Activated CD4-positive, alpha-beta T cell treated with anti-CD3 and anti-CD28 coated beads for 1 hour (primary cell): ENCODE measurements around the gene CDCP2.

Source experiments
- DNase-seq: peaks from one replicate; pipeline ENCODE4 v3.0.0-alpha.2; 2020

Gene CDCP2

GRCh38 chr1:54135436-54136120, 17.2 kb downstream of the CDCP2 start:
- DNase-seq, result no peak

DNA sequence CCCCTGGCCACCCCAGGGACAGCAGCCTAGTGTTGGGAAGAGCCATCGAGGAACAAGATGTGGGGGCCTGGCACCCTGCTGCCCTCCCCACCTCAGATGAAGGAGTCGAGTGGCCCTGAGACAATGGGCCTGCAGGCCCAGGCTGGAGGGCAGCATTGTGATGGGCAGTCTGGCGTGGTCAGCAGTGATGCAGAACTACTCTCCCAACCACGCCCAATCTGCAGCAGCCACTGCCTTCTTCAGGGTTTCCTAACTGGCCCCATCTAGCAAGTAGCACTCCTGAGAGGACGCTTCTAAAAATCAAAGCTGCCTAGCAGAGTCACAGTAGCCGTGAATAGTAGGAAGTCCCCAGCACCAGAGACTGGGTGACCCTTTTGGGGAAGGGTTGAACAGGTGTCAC, 18.5 kb downstream of the CDCP2 start:
- DNase-seq, result no peak

DNA sequence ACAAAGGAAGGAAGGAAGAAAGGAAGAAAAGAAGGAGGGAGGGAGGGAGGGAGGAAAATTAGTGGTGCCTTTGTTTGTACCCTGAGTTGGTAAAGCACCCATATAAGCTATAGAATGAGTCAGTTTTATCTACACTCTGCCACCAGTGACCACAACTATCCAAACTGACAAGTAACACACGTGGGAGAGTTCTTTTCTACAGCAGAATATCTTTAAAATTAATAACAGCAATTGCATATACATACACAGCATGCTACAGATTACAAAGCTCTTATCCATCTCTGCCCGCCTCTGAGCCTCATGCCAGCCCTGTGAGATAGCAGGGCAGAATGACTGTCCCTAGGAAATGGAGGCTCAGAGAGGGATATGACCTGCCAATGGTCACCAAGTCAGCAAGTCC, 20.3 kb downstream of the CDCP2 start:
- DNase-seq, result no peak

- DNase-seq, result no peak
Observed at GRCh38 chr1:54131419-54131818, 21.4 kb downstream of the CDCP2 start.

GRCh38 chr1:54129858-54130257, 22.9 kb downstream of the CDCP2 start:
- no peak for DNase-seq

GRCh38 chr1:54127594-54128300, 25.1 kb downstream of the CDCP2 start:
- no peak for DNase-seq

- DNase-seq, result no peak
Observed at GRCh38 chr1:54126271-54126815, 26.5 kb downstream of the CDCP2 start.

DNA sequence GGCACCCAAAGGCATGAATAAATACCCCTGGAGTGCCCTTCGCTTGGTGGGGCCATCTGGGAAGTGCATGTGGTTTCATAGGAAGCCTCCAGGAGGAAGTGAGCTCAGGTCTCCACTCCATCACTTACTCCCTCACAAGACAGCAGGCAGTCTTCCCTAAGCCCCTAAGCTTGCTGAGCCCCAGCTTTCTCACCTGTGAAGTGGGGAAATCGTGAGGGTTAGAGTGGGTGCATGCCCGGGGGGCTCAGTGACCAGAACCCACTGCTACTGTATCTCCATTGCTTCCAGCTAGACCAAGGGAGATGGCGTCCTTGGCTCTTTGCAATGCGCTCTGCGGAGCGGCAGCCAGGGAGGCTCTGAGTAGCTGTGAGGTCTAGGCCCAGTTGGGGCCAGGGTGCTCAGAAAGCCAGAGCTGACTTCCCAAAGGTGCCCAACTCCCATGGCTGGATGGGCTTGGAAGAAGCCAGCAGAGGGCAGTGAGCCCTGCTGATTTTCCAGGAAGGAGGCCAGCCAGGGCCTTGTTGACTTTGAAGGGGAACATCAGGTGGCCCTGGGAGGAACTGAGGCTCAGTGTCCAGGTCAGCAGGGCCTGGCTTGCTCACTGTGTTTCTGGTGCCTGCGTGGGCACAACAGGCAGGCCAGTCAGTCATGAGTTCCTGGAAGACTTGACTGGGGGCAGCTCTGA, 27.3 kb downstream of the CDCP2 start:
- no peak for DNase-seq

DNA sequence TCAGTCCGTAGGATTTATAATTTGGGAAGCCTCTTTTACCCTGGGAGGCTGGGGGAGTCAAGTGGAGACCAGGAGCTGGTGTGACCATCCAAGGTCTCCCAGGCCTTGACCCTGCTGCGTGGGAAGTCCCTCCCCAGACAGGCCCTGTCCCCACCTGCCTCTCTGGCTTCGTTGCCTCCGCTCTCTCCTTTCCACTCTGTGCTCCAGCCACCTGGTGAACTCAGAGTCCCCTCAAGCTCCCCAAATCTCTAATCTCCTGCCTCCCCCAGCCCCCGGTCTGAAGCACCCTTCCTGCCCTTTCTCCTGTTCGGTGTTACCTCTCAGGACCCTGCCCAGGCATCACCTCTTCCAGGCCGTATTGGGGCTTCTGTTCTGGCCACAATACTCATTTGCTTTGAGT, 27.9 kb downstream of the CDCP2 start:
- DNase-seq, result no peak

DNA sequence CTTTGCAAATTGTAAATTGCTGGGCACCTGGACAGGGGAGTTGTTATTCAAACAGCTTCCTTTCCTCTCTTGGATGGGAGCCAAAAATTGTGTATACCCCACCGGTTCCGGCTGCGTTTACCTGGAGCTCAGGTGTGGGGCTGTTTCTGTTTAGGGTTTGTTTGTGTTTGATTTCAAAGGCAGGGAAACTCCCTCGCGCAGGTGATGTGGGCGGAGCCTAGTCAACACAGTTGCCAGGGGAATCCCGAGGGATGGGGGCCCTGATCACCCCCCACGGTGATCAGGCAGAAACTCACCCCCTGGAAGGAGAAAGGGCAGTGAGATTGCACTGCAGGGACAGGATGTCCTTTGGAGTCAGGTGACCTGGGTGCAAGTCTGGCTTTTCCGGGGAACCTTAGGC, 28.3 kb downstream of the CDCP2 start:
- DNase-seq, result no peak

- DNase-seq, result no peak
Observed at GRCh38 chr1:54122992-54123391, 29.8 kb downstream of the CDCP2 start.

DNA sequence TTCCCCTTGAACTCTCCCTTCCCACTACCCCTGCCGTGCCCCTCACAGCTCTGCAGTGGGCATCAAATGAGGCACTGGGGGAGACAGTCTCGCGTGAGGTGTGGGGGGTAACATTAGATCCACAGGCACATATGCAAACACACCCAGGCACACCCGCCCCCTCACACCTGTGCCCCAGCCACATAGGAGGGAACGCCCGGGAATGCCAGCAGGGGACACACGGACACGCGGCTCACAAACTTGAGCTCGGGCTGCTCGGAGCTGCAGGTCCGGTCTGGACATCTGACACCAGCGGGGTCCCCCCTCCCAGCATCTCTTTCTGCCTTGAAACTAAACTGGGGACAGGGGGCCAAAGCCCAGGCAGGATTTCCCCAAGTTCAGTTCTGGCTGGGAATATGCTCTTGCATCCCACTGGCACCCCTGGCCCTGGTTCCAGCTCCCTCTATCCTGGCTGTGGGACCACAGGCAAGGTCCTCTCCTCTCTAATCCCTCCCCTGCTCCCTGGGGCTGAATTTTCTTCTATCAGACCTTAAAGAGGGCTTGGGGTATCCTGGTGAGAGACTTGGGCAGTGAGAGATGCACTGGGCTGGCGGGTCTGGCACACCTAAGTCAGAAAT, 30.6 kb downstream of the CDCP2 start:
- no peak for DNase-seq

GRCh38 chr1:54121482-54122134, 31.2 kb downstream of the CDCP2 start:
- DNase-seq, result peak; percentile 58

DNA sequence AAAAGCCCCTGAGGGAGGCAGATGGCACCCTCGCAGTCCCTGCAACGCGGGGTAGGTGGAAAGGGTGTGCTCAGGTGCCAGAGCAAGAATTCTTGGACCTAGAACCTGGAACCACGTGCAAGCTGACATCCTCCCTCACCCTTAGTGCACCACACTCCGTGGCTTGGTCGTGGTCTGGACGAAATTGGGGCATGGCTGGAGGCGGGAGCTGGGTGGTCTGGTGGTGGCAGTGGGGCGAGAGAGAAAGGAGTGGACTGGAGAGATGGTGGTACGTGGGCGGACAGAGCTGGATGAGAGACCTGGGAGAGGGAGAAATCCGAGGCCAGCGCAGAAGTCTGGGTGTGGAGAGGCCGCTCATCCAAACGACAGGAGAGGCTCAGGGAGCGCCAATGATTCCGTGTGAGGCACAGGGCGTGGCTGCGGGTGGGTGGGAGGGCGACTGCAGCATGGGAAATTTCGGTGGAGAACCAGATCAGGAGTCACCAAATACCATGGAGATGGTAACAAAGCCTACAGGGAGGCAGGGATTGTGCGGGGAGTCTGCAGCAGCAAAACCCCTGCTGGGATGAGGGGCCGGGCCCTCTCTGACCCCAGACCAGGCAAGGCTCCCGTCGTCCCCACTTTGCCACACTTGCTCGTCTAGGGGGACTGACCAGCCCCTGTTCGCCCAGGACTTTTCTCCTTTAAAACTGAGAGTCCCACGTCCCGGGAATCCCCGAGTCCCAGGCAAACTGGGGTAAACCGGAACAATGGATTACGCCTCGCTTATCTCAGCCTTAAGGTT, 31.9 kb downstream of the CDCP2 start:
- no peak for DNase-seq

DNA sequence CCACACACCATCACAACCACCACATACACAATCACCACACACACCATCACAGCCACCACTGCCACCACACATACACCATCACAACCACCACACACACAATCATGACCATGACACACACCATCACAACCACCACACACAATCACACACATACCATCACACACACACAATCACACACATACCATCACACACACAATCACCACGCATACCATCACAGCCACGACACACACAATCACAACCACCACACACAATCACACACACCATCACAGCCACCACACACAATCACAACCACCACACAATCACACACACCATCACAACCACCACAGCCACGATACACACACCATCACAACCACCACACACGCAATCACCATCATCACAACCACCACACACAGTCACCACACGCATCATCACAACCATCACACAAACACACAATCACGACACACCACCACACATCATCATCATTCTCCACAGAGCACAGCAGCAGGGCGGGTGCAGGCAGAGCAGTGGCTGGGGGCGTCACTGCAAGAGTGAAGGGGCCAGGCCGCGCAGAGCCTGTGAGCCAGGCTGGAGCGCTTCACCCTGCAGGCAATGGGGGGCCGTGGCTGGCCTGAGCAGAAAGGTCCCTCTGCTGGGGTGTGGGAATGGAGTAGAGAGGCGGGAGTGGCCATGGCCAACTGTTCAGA, 32.6 kb downstream of the CDCP2 start:
- no peak for DNase-seq

GRCh38 chr1:54118704-54119103, 34.1 kb downstream of the CDCP2 start:
- DNase-seq, result no peak

- DNase-seq, result no peak
Observed at GRCh38 chr1:54117815-54118563, 34.8 kb downstream of the CDCP2 start.

- DNase-seq, result no peak
Observed at GRCh38 chr1:54115520-54115919, 37.3 kb downstream of the CDCP2 start.

DNA sequence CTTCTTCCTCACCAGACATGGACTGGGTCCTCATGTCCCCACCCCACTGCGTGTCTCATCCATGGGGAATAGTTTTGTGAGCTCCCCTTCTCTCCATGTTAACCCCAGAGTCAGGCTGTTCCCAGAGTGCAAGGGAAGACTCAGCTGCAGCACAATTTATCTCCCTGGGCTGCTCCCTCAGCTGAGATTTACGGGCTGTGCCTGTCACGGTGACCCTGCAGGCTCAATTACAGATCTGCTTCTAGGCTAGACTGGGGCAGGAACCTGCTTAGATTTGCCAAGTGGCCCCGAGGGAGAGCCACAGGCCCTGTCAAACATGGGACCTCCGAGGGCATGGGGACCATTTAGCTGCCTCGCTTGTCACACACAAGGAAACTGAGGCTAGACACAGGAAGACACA, 37.8 kb downstream of the CDCP2 start:
- no peak for DNase-seq

DNA sequence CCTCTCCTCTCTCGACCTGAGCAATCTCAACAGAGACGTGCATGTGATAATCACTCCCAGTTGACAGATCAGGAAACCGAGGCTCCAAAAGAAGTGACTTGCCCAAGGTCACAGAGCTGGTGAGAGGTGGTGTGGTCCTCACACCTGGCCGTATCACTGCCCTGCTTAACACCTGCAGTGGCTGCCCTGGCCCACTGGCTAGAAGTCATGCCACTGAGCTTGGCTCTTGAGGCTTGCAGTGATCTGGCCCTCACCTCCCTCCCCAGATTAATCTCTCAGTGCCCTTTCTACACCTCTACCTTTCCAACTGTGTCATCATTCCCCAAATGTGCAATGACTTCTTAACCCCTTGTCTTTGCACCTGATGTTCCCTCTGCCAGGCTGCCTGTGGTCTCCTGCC, 38.8 kb downstream of the CDCP2 start:
- DNase-seq, result no peak
